H1 (cell line): ENCODE data around the gene INTU.

Experiments used
- CREB1 ChIP-seq: IDR thresholded peaks from 2 replicates; pipeline ENCODE4 v1.6.1; 2012; ENCODE audit warnings: inconsistent platforms
- EP300 ChIP-seq, 2 experiments: IDR thresholded peaks; 1 replicate in 1 of 2; 2 replicates in 1 of 2; pipeline ENCODE4 v1.6.1; 2011 to 2012; ENCODE audit warnings: low read depth in 2 of 2, low read length in 2 of 2, mild to moderate bottlenecking in 2 of 2, borderline replicate concordance in 1 of 2, inconsistent platforms in 1 of 2, moderate library complexity in 1 of 2
- EZH2 ChIP-seq: fragments of 200-600 bp; sonication (generic); IDR thresholded peaks from 2 replicates; pipeline ENCODE4 v1.7.1; 2012; ENCODE audit warnings: low read depth, mild to moderate bottlenecking, moderate library complexity, low read length, inconsistent platforms; ENCODE audit not compliant: severe bottlenecking
- POLR2A ChIP-seq, 2 experiments: IDR thresholded peaks; 1 replicate in 1 of 2; 2 replicates in 1 of 2; pipeline ENCODE4 v1.6.1; 2011; ENCODE audit warnings: low read depth in 2 of 2, low read length in 2 of 2, mild to moderate bottlenecking in 2 of 2; ENCODE audit errors: control extremely low read depth in 1 of 2
- POLR2AphosphoS5 ChIP-seq: IDR thresholded peaks from 2 replicates; pipeline ENCODE4 v1.6.1; 2011; ENCODE audit warnings: low read depth, low read length
- RFX5 ChIP-seq: IDR thresholded peaks from 2 replicates; pipeline ENCODE4 v1.6.1; 2011; ENCODE audit warnings: low read depth, low read length, improper control_type of control experiment, borderline replicate concordance
- SRF ChIP-seq: IDR thresholded peaks from 2 replicates; pipeline ENCODE4 v1.6.1; 2011; ENCODE audit warnings: mild to moderate bottlenecking, low read depth, low read length, moderate library complexity
- SUZ12 ChIP-seq: fragments of 200-600 bp; sonication (generic); IDR thresholded peaks from 2 replicates; pipeline ENCODE4 v1.6.1; 2012; ENCODE audit warnings: mild to moderate bottlenecking, inconsistent platforms, low read length, moderate library complexity, mixed read lengths
- TAF1 ChIP-seq: IDR thresholded peaks from 2 replicates; pipeline ENCODE4 v1.6.1; 2011; ENCODE audit warnings: mild to moderate bottlenecking, low read depth, low read length
- TBP ChIP-seq: IDR thresholded peaks from 2 replicates; pipeline ENCODE4 v1.6.1; 2011; ENCODE audit warnings: low read depth, low read length, improper control_type of control experiment
- TCF12 ChIP-seq: IDR thresholded peaks from 2 replicates; pipeline ENCODE4 v1.6.1; 2011; ENCODE audit warnings: low read depth, mild to moderate bottlenecking, low read length
- ZNF274 ChIP-seq: IDR thresholded peaks from 2 replicates; pipeline ENCODE4 v1.7.0; 2012; ENCODE audit warnings: low read length, borderline replicate concordance; ENCODE audit errors: extremely low read depth
- TF ChIP-seq, protein P1 (sequence below), 3 experiments: IDR thresholded peaks; 1 replicate in 2 of 3; 2 replicates in 1 of 3; pipeline versions ENCODE4 v1.5.1 to v1.6.1; 2011; ENCODE audit warnings: low read length in 3 of 3, mild to moderate bottlenecking in 3 of 3, inconsistent platforms in 2 of 3, low read depth in 1 of 3, moderate library complexity in 1 of 3; ENCODE audit not compliant: insufficient read depth in 1 of 3; ENCODE audit errors: control extremely low read depth in 1 of 3
- TF ChIP-seq, protein P2 (sequence below): IDR thresholded peaks from 2 replicates; pipeline ENCODE4 v1.6.1; 2012; ENCODE audit warnings: inconsistent platforms

DNA sequence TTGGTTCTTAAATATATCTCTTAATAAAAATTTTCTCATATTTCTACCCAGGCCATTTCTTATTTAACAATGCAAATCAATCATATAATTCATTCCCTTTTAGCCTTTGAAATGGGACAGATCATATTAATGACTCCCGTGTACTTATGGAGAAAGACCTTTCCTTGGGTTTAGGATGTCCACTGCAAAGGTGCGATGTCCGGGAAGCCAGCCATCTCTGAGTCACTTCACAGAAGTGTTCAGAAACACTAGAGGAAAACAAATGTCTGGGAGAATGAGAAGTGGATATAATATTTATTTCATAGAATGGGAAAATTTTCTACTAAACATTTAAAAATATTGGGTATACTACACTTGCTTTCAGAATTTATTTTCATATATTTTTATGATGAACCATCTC lies 15.3 kb downstream of the INTU start:
- TF ChIP-seq POLR2A (IDR thresholded peaks at IDR 0.05; ENCODE audit: control extremely low read depth in 1 of 2, low read depth in 2 of 2, low read length in 2 of 2) (no peak), TBP (no peak), SRF (no peak), RFX5 (no peak), EP300 (IDR thresholded peaks at IDR 0.05; ENCODE audit: borderline replicate concordance in 1 of 2, low read depth in 2 of 2, low read length in 2 of 2) (no peak), TCF12 (no peak), SUZ12 (no peak), CREB1 (no peak), POLR2AphosphoS5 (no peak), EZH2 (no peak), ZNF274 (no peak), TAF1 (no peak)
- TF ChIP-seq, protein P1, sequence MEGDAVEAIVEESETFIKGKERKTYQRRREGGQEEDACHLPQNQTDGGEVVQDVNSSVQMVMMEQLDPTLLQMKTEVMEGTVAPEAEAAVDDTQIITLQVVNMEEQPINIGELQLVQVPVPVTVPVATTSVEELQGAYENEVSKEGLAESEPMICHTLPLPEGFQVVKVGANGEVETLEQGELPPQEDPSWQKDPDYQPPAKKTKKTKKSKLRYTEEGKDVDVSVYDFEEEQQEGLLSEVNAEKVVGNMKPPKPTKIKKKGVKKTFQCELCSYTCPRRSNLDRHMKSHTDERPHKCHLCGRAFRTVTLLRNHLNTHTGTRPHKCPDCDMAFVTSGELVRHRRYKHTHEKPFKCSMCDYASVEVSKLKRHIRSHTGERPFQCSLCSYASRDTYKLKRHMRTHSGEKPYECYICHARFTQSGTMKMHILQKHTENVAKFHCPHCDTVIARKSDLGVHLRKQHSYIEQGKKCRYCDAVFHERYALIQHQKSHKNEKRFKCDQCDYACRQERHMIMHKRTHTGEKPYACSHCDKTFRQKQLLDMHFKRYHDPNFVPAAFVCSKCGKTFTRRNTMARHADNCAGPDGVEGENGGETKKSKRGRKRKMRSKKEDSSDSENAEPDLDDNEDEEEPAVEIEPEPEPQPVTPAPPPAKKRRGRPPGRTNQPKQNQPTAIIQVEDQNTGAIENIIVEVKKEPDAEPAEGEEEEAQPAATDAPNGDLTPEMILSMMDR (IDR thresholded peaks at IDR 0.05; ENCODE audit: control extremely low read depth in 1 of 3, insufficient read depth in 1 of 3, low read depth in 1 of 3, low read length in 3 of 3), result no peak
- TF ChIP-seq, protein P2, sequence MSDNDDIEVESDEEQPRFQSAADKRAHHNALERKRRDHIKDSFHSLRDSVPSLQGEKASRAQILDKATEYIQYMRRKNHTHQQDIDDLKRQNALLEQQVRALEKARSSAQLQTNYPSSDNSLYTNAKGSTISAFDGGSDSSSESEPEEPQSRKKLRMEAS, result no peak
